GM19239 (cell line): Measurements from ENCODE around the gene SMPDL3A.

ENCODE experiments used
- DNase-seq: peaks from one replicate; pipeline ENCODE4 v3.0.0; 2011; ENCODE audit warnings: low spot score; ENCODE audit not compliant: insufficient read length
- FAIRE-seq: peaks from 2 replicates; lab custom pipeline; 2011; peaks lifted over from hg19 to GRCh38; lab: Jason Lieb, UNC

The SMPDL3A gene

GRCh38 chr6:122799916-122800686 is 11.0 kb downstream of the SMPDL3A start:
- DNase-seq (no peak), FAIRE-seq (no peak)

- FAIRE-seq (no peak), DNase-seq (no peak)
Measured at GRCh38 chr6:122800906-122801305, 11.8 kb downstream of the SMPDL3A start.

- FAIRE-seq (no peak), DNase-seq (no peak)
Measured at GRCh38 chr6:122801397-122801796, 12.3 kb downstream of the SMPDL3A start.

GRCh38 chr6:122803171-122803661 is 14.2 kb downstream of the SMPDL3A start:
- DNase-seq, result no peak
- no peak for FAIRE-seq

- no peak for DNase-seq
- no peak for FAIRE-seq
Measured at GRCh38 chr6:122804962-122805485, 16.0 kb downstream of the SMPDL3A start.

- no peak for FAIRE-seq
- DNase-seq, result no peak
Measured at GRCh38 chr6:122806291-122806690, 17.2 kb downstream of the SMPDL3A start.

GRCh38 chr6:122808121-122808885 is 19.2 kb downstream of the SMPDL3A start:
- FAIRE-seq (no peak), DNase-seq (no peak)

GRCh38 chr6:122809001-122809400 is 19.9 kb downstream of the SMPDL3A start:
- FAIRE-seq (no peak), DNase-seq (no peak)

- FAIRE-seq, result no peak
Measured at GRCh38 chr6:122809691-122810090, 20.6 kb downstream of the SMPDL3A start.

GRCh38 chr6:122810189-122810588 is 21.1 kb downstream of the SMPDL3A start:
- DNase-seq (no peak), FAIRE-seq (no peak)

More at GRCh38 chr6:122809691-122810090, 20.6 kb downstream of the SMPDL3A start:
- DNase-seq, result no peak

GRCh38 chr6:122817358-122817757 is 28.3 kb downstream of the SMPDL3A start:
- DNase-seq (no peak), FAIRE-seq (no peak)

- no peak for FAIRE-seq
- DNase-seq, result no peak
Measured at GRCh38 chr6:122817766-122818165, 28.7 kb downstream of the SMPDL3A start.

- DNase-seq (no peak), FAIRE-seq (no peak)
Measured at GRCh38 chr6:122818866-122819265, 29.8 kb downstream of the SMPDL3A start.

- no peak for DNase-seq
- FAIRE-seq, result no peak
Measured at GRCh38 chr6:122821095-122821494, 32.0 kb downstream of the SMPDL3A start.

- no peak for FAIRE-seq
- DNase-seq, result no peak
Measured at GRCh38 chr6:122825163-122825562, 36.1 kb downstream of the SMPDL3A start.

- no peak for DNase-seq
- FAIRE-seq, result no peak
Measured at GRCh38 chr6:122829456-122829855, 40.4 kb downstream of the SMPDL3A start.

GRCh38 chr6:122831511-122831910 is 42.5 kb downstream of the SMPDL3A start:
- DNase-seq, result no peak
- no peak for FAIRE-seq

- no peak for DNase-seq
Measured at GRCh38 chr6:122832459-122832858, 43.4 kb downstream of the SMPDL3A start.

GRCh38 chr6:122833021-122833491 is 44.0 kb downstream of the SMPDL3A start:
- no peak for FAIRE-seq
- DNase-seq, result no peak

More at GRCh38 chr6:122832459-122832858, 43.4 kb downstream of the SMPDL3A start:
- FAIRE-seq, result no peak

GRCh38 chr6:122838060-122838780 is 49.2 kb downstream of the SMPDL3A start:
- DNase-seq, result no peak
- no peak for FAIRE-seq
